NCI-H82 treated with DMSO at 0.1 percent for 48 hours (cell line): ENCODE results near the gene SERINC5.
A peak's percentile ranks its signal among the peaks of the same experiment; 100 is the strongest.

Experiments used
- DNase-seq: peaks from one replicate; lab custom pipeline; 2025; ENCODE audit not compliant: unreplicated experiment; lab: John Stamatoyannopoulos, UW

SERINC5 gene

GRCh38 chr5:80106916-80107315 is 148.9 kb downstream of the SERINC5 start:
- no peak for DNase-seq

GRCh38 chr5:80105698-80106439 is 150.0 kb downstream of the SERINC5 start:
- DNase-seq: no peak

- DNase-seq: no peak
Measured at GRCh38 chr5:80103371-80103770, 152.5 kb downstream of the SERINC5 start.

- DNase-seq: no peak
Measured at GRCh38 chr5:80101993-80102392, 153.9 kb downstream of the SERINC5 start.

GRCh38 chr5:80097451-80097850 is 158.4 kb downstream of the SERINC5 start:
- no peak for DNase-seq

- DNase-seq: no peak
Measured at GRCh38 chr5:80094236-80094738, 161.6 kb downstream of the SERINC5 start.

GRCh38 chr5:80093796-80094195 is 162.1 kb downstream of the SERINC5 start:
- DNase-seq: no peak

GRCh38 chr5:80092486-80093107 is 163.3 kb downstream of the SERINC5 start:
- no peak for DNase-seq

GRCh38 chr5:80091792-80092192 is 164.1 kb downstream of the SERINC5 start:
- peak; percentile 15 for DNase-seq

- DNase-seq: no peak
Measured at GRCh38 chr5:80090884-80091166, 165.0 kb downstream of the SERINC5 start.

- peak; percentile 74 for DNase-seq
Measured at GRCh38 chr5:80083101-80083890, 172.6 kb downstream of the SERINC5 start.

- DNase-seq: peak; percentile 41
Measured at GRCh38 chr5:80082731-80083100, 173.1 kb downstream of the SERINC5 start.

- no peak for DNase-seq
Measured at GRCh38 chr5:80082281-80082680, 173.6 kb downstream of the SERINC5 start.

- no peak for DNase-seq
Measured at GRCh38 chr5:80078921-80079320, 176.9 kb downstream of the SERINC5 start.

- DNase-seq: no peak
Measured at GRCh38 chr5:80077051-80077714, 178.7 kb downstream of the SERINC5 start.

- no peak for DNase-seq
Measured at GRCh38 chr5:80076131-80077050, 179.5 kb downstream of the SERINC5 start.

- no peak for DNase-seq
Measured at GRCh38 chr5:80072103-80073073, 183.5 kb downstream of the SERINC5 start.

GRCh38 chr5:80071510-80072021 is 184.3 kb downstream of the SERINC5 start:
- no peak for DNase-seq
